ENCODE measurements around the gene PCYT2. TPM values are rescaled to one million over a fixed set of nuclear protein-coding genes. Genes with fewer than 3 reads are reported as not detected.

The PCYT2 gene
- total RNA-seq, 4 donors from 2014 or later, result 36.0 to 64.9 (median 46.6) TPM

DNA sequence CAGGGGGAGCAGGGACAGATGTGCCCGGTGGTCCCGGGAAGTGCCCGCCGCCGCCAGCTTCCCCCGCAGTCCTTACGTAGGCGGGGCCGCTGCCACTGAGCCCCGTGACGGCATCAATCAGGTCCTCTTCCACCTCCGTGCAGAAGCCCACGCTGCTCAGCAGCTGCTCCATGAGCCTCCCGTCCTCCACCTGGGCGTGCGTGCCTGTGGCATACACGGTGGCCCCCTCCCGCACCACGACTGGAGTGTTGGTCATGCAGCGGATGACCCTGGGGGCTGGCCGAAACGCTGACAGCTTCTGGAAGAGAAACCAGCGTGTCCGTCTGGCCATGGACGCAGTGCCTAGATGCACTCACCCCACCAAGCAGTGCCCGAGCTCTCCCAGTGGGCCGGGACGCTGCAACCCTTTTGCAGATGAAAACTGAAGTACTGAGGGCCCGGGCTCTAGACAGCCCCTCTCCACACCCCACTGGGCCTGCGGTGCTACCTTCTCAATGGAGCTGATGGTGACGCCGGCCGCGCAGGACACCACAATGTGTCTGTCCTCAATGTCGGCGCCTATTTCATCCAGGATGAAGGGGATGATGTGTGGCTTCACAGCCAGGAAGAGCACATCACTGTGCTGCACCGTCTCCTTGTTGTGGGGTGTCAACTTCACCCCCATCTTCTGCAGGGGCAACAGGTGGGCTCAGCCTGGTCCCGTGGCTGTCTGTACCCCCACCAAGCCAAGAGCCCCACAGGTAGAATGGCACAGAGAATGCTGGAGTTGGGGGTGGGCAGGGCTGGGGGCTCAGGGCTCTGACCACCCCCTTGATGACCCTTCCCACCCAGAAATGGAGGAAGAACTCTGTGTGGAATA is 23.9 kb upstream of the PCYT2 start:
- no peak for DNase-seq (ENCODE audit: low spot score in 2 of 2)
- H3K27me3 ChIP-seq, result peaks cover 0 to 33% of the 10 kb centered on the region in 2 donors
- H3K4me1 ChIP-seq, result peaks cover 0 to 29% (median 7%) of the 10 kb centered on the region in 4 donors
- no peak overlapping the region for H3K4me3 ChIP-seq
- no peak for TF ChIP-seq EP300 (IDR thresholded peaks at IDR 0.05)
- TF ChIP-seq, protein P1, sequence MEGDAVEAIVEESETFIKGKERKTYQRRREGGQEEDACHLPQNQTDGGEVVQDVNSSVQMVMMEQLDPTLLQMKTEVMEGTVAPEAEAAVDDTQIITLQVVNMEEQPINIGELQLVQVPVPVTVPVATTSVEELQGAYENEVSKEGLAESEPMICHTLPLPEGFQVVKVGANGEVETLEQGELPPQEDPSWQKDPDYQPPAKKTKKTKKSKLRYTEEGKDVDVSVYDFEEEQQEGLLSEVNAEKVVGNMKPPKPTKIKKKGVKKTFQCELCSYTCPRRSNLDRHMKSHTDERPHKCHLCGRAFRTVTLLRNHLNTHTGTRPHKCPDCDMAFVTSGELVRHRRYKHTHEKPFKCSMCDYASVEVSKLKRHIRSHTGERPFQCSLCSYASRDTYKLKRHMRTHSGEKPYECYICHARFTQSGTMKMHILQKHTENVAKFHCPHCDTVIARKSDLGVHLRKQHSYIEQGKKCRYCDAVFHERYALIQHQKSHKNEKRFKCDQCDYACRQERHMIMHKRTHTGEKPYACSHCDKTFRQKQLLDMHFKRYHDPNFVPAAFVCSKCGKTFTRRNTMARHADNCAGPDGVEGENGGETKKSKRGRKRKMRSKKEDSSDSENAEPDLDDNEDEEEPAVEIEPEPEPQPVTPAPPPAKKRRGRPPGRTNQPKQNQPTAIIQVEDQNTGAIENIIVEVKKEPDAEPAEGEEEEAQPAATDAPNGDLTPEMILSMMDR (IDR thresholded peaks at IDR 0.05), result no peak
- no peak for TF ChIP-seq POLR2A (IDR thresholded peaks at IDR 0.05)
- 79 to 88% methylated on average over 25 to 28 of the region's 38 CpGs for WGBS, 2 donors
- H3K9me3 ChIP-seq, result no peaks in the 10 kb centered on the region
- no peaks in the 10 kb centered on the region for H3K36me3 ChIP-seq
- no peak overlapping the region for H3K27ac ChIP-seq

DNA sequence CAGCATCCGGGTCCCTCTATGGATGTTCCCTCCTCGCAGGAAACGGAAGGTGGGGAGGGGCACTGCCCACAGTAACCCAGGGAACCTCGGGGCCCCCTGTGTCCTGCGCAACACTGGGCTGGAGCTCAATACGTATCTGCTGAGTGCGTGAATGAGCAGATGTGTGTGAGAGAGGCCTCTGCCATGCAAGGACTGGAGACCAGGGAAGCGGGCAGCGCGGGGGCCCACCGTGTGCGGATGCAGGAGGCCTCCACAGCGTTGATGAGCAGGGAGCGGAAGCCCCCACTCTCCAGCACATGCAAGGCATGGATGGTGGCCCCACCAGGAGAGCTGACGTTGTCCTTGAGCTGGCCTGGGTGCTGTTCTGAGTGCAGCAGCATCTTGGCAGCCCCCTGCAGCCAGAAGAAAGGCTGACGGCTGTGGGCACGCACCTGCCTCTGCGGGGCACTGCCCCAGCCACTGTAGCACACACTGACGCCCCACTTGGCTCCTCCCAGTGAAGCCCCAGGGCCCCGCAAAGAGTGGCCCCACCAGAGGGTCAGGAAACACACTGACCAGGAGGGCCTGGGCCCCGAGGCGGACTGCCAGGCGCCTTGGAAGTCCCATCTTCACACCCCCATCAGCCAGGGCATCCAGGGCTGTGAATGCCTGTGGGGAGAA is 23.0 kb upstream of the PCYT2 start:
- H3K4me1 ChIP-seq, result peaks cover 0 to 21% (median 7%) of the 10 kb centered on the region in 4 donors
- TF ChIP-seq POLR2A (IDR thresholded peaks at IDR 0.05) (no peak), EP300 (IDR thresholded peaks at IDR 0.05) (no peak)
- TF ChIP-seq, protein P1 (IDR thresholded peaks at IDR 0.05), result no peak
- WGBS, 2 donors, result 85 to 87% methylated on average over 14 to 23 of the region's 23 CpGs

DNA sequence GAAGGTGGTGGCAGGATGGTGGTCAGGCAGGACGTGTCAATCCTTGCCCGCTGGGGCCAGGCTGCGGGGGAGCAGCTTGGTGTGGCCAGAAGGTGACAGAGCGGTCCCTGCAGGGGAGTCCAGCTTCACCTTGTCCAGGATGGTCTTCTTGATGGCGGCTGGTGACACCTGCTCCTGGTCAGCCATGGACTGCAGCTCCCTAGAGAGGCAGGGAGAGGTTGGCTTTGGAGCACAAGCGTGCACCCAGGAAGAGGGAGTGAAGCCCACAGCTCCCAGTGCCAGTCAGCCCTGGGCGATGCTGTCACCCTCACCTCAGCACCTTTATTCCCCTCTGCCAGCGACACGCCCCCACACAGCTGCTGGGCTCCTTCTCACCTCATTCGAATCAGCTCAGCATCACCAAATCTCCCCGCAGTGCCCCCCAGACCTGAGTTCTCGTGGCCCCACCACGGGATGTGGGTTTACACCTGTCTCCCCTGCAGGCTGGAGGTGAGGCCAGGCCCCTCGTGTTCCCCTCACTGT is 22.0 kb upstream of the PCYT2 start:
- no peak overlapping the region for H3K27ac ChIP-seq
- DNase-seq (ENCODE audit: low spot score in 2 of 2), result no peak
- no peak overlapping the region for H3K4me3 ChIP-seq
- 82 to 84% methylated on average over 12 to 14 of the region's 14 CpGs for WGBS, 2 donors
- H3K27me3 ChIP-seq, result peaks cover 0 to 19% of the 10 kb centered on the region in 2 donors
- H3K9me3 ChIP-seq, result no peaks in the 10 kb centered on the region
- no peak for TF ChIP-seq POLR2A (IDR thresholded peaks at IDR 0.05)
- TF ChIP-seq, protein P1 (IDR thresholded peaks at IDR 0.05), result no peak
- TF ChIP-seq EP300 (IDR thresholded peaks at IDR 0.05), result no peak
- H3K4me1 ChIP-seq, result peaks cover 0 to 27% (median 14%) of the 10 kb centered on the region in 4 donors
- H3K36me3 ChIP-seq, result no peaks in the 10 kb centered on the region

More for the DNA sequence above, 23.0 kb upstream of the PCYT2 start:
- no peak for DNase-seq (ENCODE audit: low spot score in 2 of 2)
- H3K27ac ChIP-seq, result no peak overlapping the region
- H3K27me3 ChIP-seq, result peaks cover 0 to 26% of the 10 kb centered on the region in 2 donors
- H3K9me3 ChIP-seq, result no peaks in the 10 kb centered on the region
- no peaks in the 10 kb centered on the region for H3K36me3 ChIP-seq
- no peak overlapping the region for H3K4me3 ChIP-seq

DNA sequence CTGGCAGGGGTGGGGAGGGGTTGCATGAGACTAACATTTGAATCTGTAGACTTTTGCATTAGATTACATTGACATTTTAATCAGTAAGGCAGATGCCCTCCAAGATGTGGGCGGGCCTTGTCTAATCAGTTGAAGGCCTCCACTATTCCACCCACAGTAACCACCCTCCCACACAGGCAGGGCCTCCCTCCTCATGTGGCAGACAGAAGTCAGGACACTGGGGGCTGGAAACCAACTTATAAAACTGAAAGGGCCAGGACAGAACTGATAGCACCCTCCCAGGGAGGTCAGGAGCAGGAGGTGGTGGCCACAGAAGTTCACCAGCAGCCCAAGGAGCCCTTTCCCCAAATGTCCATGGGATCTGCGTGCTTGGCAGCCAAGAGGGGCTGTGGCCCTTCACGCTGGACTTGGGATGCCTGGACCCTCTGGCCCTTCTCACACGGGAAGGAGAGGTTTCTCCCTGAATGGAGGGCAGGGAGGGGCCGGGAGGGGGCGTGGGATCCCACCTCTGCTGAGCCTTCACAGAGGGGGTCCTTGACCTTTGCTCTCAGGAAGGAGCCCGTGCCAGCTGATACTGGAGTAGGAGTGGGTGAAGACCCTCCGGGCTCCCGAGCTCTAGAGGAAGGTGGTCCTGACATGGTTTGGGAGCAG is 21.3 kb upstream of the PCYT2 start:
- WGBS, 2 donors, result 77 to 81% methylated on average over 9 of the region's 9 CpGs

DNA sequence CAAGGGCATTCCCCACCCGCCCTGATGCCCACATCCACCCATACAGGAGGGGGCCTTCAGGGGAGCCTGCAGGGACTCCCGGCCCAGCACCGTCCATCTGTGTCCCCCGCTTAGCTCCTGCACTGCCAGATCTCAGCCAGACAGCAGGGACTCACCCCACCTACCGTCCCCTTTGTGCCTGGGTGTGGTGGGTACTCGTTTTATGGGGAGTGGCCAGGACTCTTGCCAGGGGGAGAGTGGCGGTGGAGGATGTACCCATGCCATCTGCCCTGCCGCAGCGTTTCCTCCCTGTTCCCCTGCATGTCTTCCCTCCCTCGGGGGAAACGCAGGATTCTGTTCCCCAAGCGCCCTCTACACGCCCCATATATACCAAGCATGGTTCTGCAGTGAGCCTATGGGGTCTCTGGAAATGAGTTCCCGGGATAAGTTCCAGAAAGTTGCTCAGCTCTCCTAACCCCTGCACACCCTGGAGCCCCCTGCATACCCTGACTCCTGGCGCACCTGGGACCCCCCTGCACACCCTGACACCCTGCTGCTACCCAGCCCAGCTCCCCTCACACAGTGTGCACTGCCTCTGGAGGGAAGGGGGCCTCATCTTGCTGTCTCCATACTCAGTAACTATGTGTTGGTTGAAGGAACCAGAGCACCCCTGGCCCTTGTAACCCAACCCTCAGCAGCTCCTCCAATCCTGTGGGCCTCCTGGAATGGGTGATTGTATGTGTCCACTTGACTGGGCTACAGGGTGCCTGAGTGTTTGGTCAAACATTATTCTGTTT is 20.5 kb upstream of the PCYT2 start:
- DNase-seq (ENCODE audit: low spot score in 2 of 2), result no peak
- TF ChIP-seq, protein P1 (IDR thresholded peaks at IDR 0.05), result no peak
- TF ChIP-seq POLR2A (IDR thresholded peaks at IDR 0.05) (no peak), EP300 (IDR thresholded peaks at IDR 0.05) (no peak)
- 35 to 48% methylated on average over 12 to 14 of the region's 15 CpGs for WGBS, 2 donors

More for the DNA sequence above, 21.3 kb upstream of the PCYT2 start:
- Histone ChIP-seq H3K4me3 (no peak overlapping the region), H3K4me1 (peaks cover 0 to 26% (median 19%) of the 10 kb centered on the region in 4 donors), H3K27ac (no peak overlapping the region), H3K36me3 (no peaks in the 10 kb centered on the region), H3K9me3 (no peaks in the 10 kb centered on the region), H3K27me3 (peaks cover 0 to 19% of the 10 kb centered on the region in 2 donors)
- no peak for DNase-seq (ENCODE audit: low spot score in 2 of 2)
- no peak for TF ChIP-seq EP300 (IDR thresholded peaks at IDR 0.05)

More for the DNA sequence above, 20.5 kb upstream of the PCYT2 start:
- Histone ChIP-seq H3K27ac (no peak overlapping the region), H3K9me3 (no peaks in the 10 kb centered on the region), H3K4me3 (no peak overlapping the region), H3K27me3 (peaks cover 0 to 16% of the 10 kb centered on the region in 2 donors), H3K4me1 (peaks cover 0 to 20% (median 16%) of the 10 kb centered on the region in 4 donors), H3K36me3 (no peaks in the 10 kb centered on the region)
